DOHH2 (cell line): ENCODE measurements around the gene PANK2.

Experiments used
- H3F3A ChIP-seq: fragments of 200-600 bp; sonication (generic), shearing (Covaris generic); 2 replicates; pipeline ENCODE4 v1.6.0; 2016; ENCODE audit warnings: antibody characterized with exemption, mild to moderate bottlenecking; ENCODE audit not compliant: control insufficient read depth, insufficient read depth
- H3K27ac ChIP-seq: fragments of 200-600 bp; sonication (generic); 2 replicates; pipeline ENCODE4 v1.5.1; 2014; ENCODE audit warnings: low read depth, mild to moderate bottlenecking, low read length, moderate library complexity
- H3K27me3 ChIP-seq: fragments of 200-600 bp; sonication (generic); 2 replicates; pipeline ENCODE4 v1.6.1; 2014; ENCODE audit warnings: mild to moderate bottlenecking, low read length, mixed read lengths; ENCODE audit not compliant: control insufficient read depth
- H3K36me3 ChIP-seq: fragments of 200-600 bp; sonication (generic); 2 replicates; pipeline ENCODE4 v1.6.1; 2014; ENCODE audit warnings: mild to moderate bottlenecking, low read length, moderate library complexity, mixed read lengths; ENCODE audit not compliant: control insufficient read depth
- H3K4me1 ChIP-seq: fragments of 200-600 bp; sonication (generic); 2 replicates; pipeline ENCODE4 v1.6.1; 2014; ENCODE audit warnings: mild to moderate bottlenecking, low read length, mixed read lengths; ENCODE audit not compliant: control insufficient read depth
- H3K4me2 ChIP-seq: fragments of 200-600 bp; sonication (generic); 2 replicates; pipeline ENCODE4 v1.6.0; 2014; ENCODE audit warnings: mild to moderate bottlenecking, low read length, moderate library complexity
- H3K4me3 ChIP-seq: fragments of 200-600 bp; sonication (generic); 2 replicates; pipeline ENCODE4 v1.5.1; 2014; ENCODE audit warnings: mild to moderate bottlenecking, low read length, mixed read lengths
- H3K79me2 ChIP-seq: fragments of 200-600 bp; sonication (generic); 2 replicates; pipeline ENCODE4 v1.6.1; 2014; ENCODE audit warnings: mild to moderate bottlenecking, low read length, mixed read lengths; ENCODE audit not compliant: control insufficient read depth
- H3K9me2 ChIP-seq: fragments of 200-600 bp; sonication (generic); replicated peaks from 2 replicates; pipeline ENCODE4 v1.6.1; 2014; ENCODE audit warnings: mild to moderate bottlenecking, low read length, mixed read lengths; ENCODE audit not compliant: control insufficient read depth
- H3K9me3 ChIP-seq: fragments of 200-600 bp; sonication (generic); 2 replicates; pipeline ENCODE4 v1.6.1; 2014; ENCODE audit warnings: antibody characterized with exemption, low read length, mixed read lengths; ENCODE audit not compliant: control insufficient read depth, insufficient read depth
- H4K20me1 ChIP-seq: fragments of 200-600 bp; sonication (generic); 2 replicates; pipeline ENCODE4 v1.6.0; 2014; ENCODE audit warnings: low read depth, mild to moderate bottlenecking, antibody characterized with exemption, low read length, moderate library complexity; ENCODE audit not compliant: control insufficient read depth, insufficient read depth
- CTCF ChIP-seq: fragments of 200-600 bp; sonication (generic); IDR thresholded peaks from one replicate; pipeline ENCODE4 v1.5.1; 2014; ENCODE audit warnings: antibody characterized with exemption, mild to moderate bottlenecking, low read depth, low read length; ENCODE audit not compliant: poor library complexity, severe bottlenecking
- EZH2phosphoT487 ChIP-seq: fragments of 200-600 bp; sonication (generic); IDR thresholded peaks from 2 replicates; pipeline ENCODE4 v1.6.1; 2017; ENCODE audit warnings: borderline replicate concordance, mild to moderate bottlenecking, antibody characterized with exemption, low read length, moderate library complexity, mixed read lengths

The PANK2 gene

GRCh38 chr20:3846378-3846739 lies 42.8 kb upstream of the PANK2 start:
- Histone ChIP-seq H3F3A (peaks cover 5% of the 10 kb centered on the region; the same call in 1 of the 2 replicates), H3K9me3 (no peaks in the 10 kb centered on the region), H3K4me1 (peaks cover 18% of the 10 kb centered on the region), H3K27me3 (no peaks in the 10 kb centered on the region), H3K4me2 (peak overlapping the region; percentile 90), H3K27ac (peak overlapping the region; percentile 27; the same call in 1 of the 2 replicates), H3K36me3 (peaks cover 19% of the 10 kb centered on the region), H3K79me2 (peaks cover 41% of the 10 kb centered on the region), H3K4me3 (peak overlapping the region; percentile 98), H3K9me2 (no peaks in the 10 kb centered on the region), H4K20me1 (peaks cover 6% of the 10 kb centered on the region)
- no peak for TF ChIP-seq EZH2phosphoT487
- TF ChIP-seq CTCF = no peak

- no peaks in the 10 kb centered on the region for H3K9me2 ChIP-seq
- TF ChIP-seq CTCF = peak; percentile 19
- TF ChIP-seq EZH2phosphoT487 = no peak
- peak within 1 kb of the TSS; percentile 90 for H3K4me2 ChIP-seq
- no peaks in the 10 kb centered on the region for H3K9me3 ChIP-seq
- peaks cover 18% of the 10 kb centered on the region for H3K4me1 ChIP-seq
- peaks cover 5% of the 10 kb centered on the region; the same call in 1 of the 2 replicates for H3F3A ChIP-seq
- H3K36me3 ChIP-seq = peaks cover 19% of the 10 kb centered on the region
- H3K27ac ChIP-seq = peak within 1 kb of the TSS; percentile 27
- H4K20me1 ChIP-seq = peaks cover 6% of the 10 kb centered on the region
- no peaks in the 10 kb centered on the region for H3K27me3 ChIP-seq
- H3K4me3 ChIP-seq = peak within 1 kb of the TSS; percentile 98
- peaks cover 41% of the 10 kb centered on the region for H3K79me2 ChIP-seq
These were observed 42.3 kb upstream of the PANK2 start, which contains the start of gene MAVS for GRCh38 chr20:3846740-3847428. Gene MAVS (plus strand): TSS chr20:3846834. CDS start chr20:3854625, 7,791 bp downstream.

GRCh38 chr20:3847429-3847940 lies 41.7 kb upstream of the PANK2 start:
- TF ChIP-seq CTCF = no peak
- no peak for TF ChIP-seq EZH2phosphoT487
- Histone ChIP-seq H3K4me1 (peaks cover 18% of the 10 kb centered on the region), H4K20me1 (peaks cover 6% of the 10 kb centered on the region), H3K27me3 (no peaks in the 10 kb centered on the region), H3K27ac (peak overlapping the region; percentile 23; the same call in 1 of the 2 replicates), H3F3A (peaks cover 5% of the 10 kb centered on the region; the same call in 1 of the 2 replicates), H3K79me2 (peaks cover 41% of the 10 kb centered on the region), H3K4me3 (peak overlapping the region; percentile 98), H3K36me3 (peaks cover 19% of the 10 kb centered on the region), H3K9me3 (no peaks in the 10 kb centered on the region), H3K9me2 (no peaks in the 10 kb centered on the region), H3K4me2 (peak overlapping the region; percentile 90)
